ENCODE results near the gene TMEM98.
"Not testable (repeated sequence)": the region's sequence is repeated elsewhere in the genome, so short reads cannot be mapped to it uniquely, and the experiment has no call there.

TMEM98 gene, protein sequence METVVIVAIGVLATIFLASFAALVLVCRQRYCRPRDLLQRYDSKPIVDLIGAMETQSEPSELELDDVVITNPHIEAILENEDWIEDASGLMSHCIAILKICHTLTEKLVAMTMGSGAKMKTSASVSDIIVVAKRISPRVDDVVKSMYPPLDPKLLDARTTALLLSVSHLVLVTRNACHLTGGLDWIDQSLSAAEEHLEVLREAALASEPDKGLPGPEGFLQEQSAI

DNA sequence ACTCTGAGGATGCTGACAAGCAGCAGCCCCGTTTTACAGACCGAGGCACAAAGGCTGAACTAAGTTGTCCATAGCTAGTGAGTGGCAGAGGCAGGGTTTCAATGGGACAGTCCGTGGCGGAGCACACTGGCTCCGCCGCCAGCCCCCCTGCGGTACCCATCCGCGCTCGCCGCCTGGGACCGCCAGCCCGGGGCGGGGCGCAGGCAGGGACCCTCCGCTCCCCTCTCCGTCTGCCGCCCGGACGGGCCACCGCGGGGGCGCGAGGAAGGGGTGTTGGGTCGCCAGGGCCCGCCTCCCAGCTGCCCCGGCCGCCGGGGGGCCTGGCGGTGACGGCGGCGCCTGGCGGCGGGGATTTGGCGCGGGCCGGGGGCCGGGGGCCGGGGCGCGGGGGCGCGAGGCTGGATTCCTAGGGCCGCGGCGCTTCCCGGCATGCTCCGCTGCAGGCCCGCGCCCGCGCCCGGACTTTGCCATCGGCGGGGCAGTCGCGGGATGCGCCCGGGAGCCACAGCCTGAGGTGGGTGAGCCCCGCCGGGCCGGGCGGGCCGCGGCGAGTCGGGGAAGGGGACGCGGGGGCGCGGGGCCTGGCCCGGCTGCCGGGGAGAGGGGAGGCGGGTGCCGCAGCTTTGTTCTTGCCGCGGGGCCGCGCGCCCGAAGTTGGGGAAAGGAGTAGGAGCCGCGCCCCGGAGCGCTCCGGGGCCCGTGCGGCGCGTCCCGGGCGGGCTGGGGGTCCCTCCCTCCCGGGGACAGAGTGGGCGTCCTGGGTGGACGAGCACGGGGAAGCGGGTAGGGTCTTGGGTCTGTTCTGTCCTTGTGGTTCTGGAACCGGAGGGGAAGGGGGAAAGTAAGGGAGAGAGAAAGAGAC, at the start of gene TMEM98:
TMEM98 (plus strand) TSS at position 430 of the 862 bp plus-strand sequence. CDS start 3,376 bp downstream, outside the sequence.
- DNase-seq (ENCODE audit: low read depth), result no peak

GRCh38 chr17:32878211-32878610, 49.7 kb upstream of the TMEM98 start:
- DNase-seq (ENCODE audit: low read depth), result no peak

DNA sequence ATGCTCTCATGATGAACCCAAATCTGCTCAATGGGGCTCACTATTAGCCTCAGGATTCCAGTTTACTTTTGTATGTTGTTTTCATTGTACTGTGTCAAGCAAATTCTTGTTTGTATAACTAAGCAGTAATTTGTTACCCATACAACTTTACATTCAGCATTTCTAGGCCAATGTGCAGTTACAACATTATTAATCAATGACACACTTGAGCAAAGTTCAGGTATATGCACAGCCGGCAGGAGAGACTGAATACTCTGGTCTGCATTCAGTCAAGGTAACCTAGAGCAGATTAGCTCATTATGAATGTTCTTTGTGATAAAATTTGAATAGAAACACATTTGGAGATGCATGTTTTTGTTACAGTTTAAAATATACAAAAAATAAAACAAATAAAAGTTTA, 48.8 kb upstream of the TMEM98 start:
- DNase-seq (ENCODE audit: low read depth), result no peak

- DNase-seq (ENCODE audit: low read depth), result no peak
These were observed 47.1 kb upstream of the TMEM98 start for GRCh38 chr17:32880671-32881453.

GRCh38 chr17:32882029-32882428, 45.9 kb upstream of the TMEM98 start:
- no peak for DNase-seq (ENCODE audit: low read depth)

- DNase-seq (ENCODE audit: low read depth), result no peak
These were observed 45.2 kb upstream of the TMEM98 start for GRCh38 chr17:32882734-32883133.

DNA sequence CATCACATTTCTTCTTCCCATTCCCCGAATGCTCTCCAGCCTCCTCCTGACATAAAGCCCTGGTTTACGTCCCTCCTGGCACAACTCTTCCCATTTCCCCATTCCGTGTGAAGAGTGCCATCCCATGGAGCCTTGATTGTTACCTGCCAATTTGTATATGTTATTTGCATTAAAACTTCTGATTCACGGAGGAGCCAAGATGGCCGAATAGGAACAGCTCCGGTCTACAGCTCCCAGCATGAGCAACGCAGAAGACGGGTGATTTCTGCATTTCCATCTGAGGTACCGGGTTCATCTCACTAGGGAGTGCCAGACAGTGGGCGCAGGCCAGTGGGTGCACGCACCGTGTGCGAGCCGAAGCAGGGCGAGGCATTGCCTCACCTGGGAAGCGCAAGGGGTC, 41.0 kb upstream of the TMEM98 start:
- not testable (repeated sequence) for DNase-seq (ENCODE audit: low read depth)

GRCh38 chr17:32887410-32887809, 40.5 kb upstream of the TMEM98 start:
- DNase-seq (ENCODE audit: low read depth), result not testable (repeated sequence)

DNA sequence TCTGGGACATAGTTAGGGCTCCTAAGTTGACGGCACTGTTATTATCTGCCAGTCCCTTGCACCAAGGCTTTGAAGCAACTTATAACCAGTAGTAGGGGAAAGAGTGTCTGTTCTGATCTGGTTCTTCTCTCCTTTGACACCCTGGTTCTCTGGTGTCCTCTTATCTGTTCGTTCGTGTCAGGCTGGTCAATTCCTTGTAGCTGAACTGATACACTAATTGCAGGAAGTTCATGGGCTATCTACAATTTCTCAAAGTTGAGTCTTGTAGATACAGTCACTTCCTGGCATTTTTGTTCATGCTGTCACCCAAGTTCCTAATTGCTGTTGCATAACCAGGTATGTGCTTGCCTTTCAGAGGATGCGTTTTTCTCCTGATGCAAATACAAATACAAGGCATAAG, 33.7 kb upstream of the TMEM98 start:
- DNase-seq (ENCODE audit: low read depth), result no peak

DNA sequence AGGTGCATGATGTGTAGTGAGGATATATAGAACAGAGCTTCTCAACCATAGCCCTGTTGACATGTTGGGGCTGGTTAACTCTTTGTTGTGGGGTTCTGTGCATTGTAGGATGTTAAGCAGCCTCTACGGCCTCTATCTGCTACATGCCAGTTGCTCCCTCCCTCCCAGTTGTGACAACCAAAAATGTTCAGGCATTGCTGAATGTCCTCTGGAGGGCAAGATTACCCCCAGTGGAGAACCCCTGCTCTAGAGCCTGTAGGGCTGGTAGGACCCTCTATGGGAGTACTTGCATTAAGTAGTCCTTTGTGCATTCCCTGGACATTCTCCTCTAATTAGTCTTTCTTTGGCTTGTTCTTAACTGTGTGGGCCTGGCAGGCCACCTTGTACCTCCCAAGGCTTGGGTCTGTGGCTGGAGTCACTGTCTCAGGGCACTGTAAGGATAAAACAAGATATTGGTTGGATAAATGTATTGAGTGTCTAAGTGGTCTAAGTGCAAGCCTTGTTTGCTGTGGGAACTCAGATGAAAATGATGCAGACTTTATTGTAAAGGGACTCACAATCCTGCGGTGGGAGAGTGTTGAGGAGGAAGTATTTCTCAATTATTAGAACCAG, 31.2 kb upstream of the TMEM98 start:
- no peak for DNase-seq (ENCODE audit: low read depth)

DNA sequence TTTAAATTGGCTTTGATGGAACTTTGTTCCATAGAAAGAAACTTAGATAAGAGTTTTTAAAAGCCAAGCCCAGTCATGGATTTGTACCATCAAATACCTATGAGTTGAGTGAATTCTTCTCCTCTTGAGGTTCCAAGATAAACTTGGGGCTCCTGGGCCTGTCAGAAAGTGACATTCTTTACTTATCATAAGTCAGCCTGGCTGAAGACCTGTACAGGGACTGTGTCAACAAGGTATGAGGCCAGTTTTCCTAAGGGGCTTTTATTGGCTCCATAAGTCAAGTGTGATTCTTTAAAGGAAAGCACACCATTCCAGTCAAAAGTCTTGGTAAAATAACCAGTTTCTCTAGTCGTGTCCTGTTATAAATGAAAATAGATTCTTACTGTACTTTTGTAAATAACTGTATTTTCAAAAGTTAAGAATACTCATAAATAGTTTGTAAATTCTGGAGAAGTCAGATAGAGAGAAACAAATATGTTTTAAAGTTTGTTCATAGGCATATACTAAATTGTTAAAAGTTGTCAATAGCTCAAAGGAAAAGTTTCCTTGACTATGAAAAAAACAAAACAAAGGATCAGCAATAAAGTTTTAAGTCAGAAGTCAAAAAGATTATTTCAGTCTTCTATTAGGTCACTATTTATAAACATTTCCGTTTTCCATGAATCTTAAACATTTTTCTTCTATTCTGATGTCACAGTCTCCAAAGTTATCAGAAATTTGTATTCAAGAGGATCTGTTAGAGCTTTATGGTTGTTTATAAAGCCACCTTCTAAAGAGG, 28.5 kb upstream of the TMEM98 start:
- DNase-seq (ENCODE audit: low read depth), result no peak

DNA sequence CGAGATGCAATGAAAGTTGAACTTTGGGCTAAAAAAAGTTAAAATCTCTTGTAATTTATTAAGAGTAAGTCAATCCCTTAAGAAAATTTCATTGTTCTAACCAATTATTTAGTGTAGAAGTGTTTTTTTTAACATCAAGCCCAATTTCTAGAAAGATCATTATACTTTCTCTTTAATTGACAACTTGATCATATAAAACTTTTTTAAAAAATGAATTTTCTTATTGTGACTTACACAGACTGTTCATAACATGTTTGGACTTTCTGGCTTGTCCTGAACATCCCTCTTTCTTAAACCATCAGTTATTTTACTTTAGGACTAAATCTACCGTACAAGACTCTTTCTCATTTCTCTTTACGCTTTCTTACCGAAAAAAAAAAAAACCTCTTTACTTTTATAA, 26.2 kb upstream of the TMEM98 start:
- DNase-seq (ENCODE audit: low read depth), result no peak

- no peak for DNase-seq (ENCODE audit: low read depth)
These were observed 23.9 kb upstream of the TMEM98 start for GRCh38 chr17:32903774-32904673.

DNA sequence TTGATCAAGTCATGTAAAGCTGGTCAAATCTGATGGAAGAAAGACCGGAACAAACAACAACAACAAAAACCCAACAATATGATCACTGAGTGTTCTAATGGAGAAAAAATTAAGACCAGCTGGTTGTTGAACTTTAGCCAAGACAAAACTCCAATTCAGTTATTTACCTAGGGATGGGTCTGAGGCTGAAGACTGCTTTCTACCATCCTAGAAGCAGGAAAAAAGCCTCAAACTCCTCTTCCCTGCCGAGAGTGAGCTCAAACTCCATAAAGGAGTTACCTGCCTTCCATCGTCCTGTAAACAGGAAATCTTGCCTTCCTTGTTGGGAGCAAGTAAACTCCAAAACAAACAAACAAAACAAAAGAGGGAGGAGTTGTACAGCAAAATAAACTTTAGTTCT, 23.1 kb upstream of the TMEM98 start:
- no peak for DNase-seq (ENCODE audit: low read depth)

GRCh38 chr17:32907583-32907982, 20.4 kb upstream of the TMEM98 start:
- no peak for DNase-seq (ENCODE audit: low read depth)

GRCh38 chr17:32909787-32910369, 18.1 kb upstream of the TMEM98 start:
- DNase-seq (ENCODE audit: low read depth), result peak; percentile 35

- DNase-seq (ENCODE audit: low read depth), result no peak
These were observed 17.2 kb upstream of the TMEM98 start for GRCh38 chr17:32910769-32911168.

DNA sequence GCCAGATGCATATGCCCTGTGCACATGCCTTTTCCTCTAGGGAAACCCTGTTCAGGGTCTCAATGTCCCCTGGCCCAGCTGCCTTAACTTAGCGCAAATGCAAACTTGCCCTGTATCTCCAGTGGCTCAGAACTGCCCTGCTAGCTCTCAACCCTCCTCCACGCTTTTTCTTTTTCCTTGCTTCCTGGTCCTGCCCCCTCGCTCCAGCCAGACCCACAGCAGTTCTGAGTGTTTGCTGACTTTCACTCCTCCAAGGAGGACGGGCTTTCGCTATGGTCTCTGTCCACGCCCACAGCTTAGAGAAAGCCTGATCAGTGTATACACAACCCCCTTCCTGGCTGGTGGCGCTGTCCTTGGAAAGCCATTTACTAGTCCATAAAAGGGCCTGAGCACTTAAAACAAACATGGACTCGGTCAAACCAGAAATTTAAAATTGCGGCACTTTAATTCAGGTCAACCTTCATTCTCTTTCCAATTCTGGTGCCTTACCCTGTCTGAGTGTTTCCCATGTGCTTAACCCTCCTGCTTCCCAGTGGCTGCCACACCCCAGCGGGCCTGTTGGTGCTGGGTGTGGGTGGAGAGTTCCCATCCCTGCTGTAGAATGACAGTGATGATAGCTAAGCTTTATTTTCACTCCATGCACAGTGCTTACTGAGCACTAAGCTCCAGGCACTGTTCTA, 15.6 kb upstream of the TMEM98 start:
- no peak for DNase-seq (ENCODE audit: low read depth)

GRCh38 chr17:32913593-32913992, 14.4 kb upstream of the TMEM98 start:
- no peak for DNase-seq (ENCODE audit: low read depth)

All from stimulated activated CD8-positive, alpha-beta memory T cell treated with anti-CD3 and anti-CD28 coated beads, Interleukin-4, amount 100 ng/mL, for 24 hours (primary cell).